ENCODE data around the gene HSD11B1L.

Gene HSD11B1L

GRCh38 chr19:5667751-5668271, 13.0 kb upstream of the HSD11B1L start:
- no peak for DNase-seq

- DNase-seq: no peak
Measured at GRCh38 chr19:5669212-5669611, 11.6 kb upstream of the HSD11B1L start.

GRCh38 chr19:5671600-5671999, 9.2 kb upstream of the HSD11B1L start:
- no peak for DNase-seq

GRCh38 chr19:5672708-5673459, 7.9 kb upstream of the HSD11B1L start:
- DNase-seq: no peak

GRCh38 chr19:5673752-5674151, 7.1 kb upstream of the HSD11B1L start:
- no peak for DNase-seq

GRCh38 chr19:5674714-5675113, 6.1 kb upstream of the HSD11B1L start:
- no peak for DNase-seq

GRCh38 chr19:5676105-5676771, 4.6 kb upstream of the HSD11B1L start:
- no peak for DNase-seq

GRCh38 chr19:5676772-5677105, 4.1 kb upstream of the HSD11B1L start:
- no peak for DNase-seq

GRCh38 chr19:5677136-5677535, 3.7 kb upstream of the HSD11B1L start:
- no peak for DNase-seq

- no peak for DNase-seq
Measured at GRCh38 chr19:5677580-5677979, 3.2 kb upstream of the HSD11B1L start.

GRCh38 chr19:5678071-5678718, 2.6 kb upstream of the HSD11B1L start:
- DNase-seq: no peak

GRCh38 chr19:5679289-5680083, 1.3 kb upstream of the HSD11B1L start:
- DNase-seq: no peak

- peak; percentile 30 for DNase-seq
Measured at GRCh38 chr19:5680084-5680436, 767 bp upstream of the HSD11B1L start.

GRCh38 chr19:5681391-5682106, 722 bp downstream of the HSD11B1L start:
- DNase-seq: no peak

GRCh38 chr19:5682107-5682482, 1.3 kb downstream of the HSD11B1L start:
- DNase-seq: no peak

GRCh38 chr19:5683177-5683886, 2.5 kb downstream of the HSD11B1L start:
- no peak for DNase-seq

- no peak for DNase-seq
Measured at GRCh38 chr19:5684694-5685430, 4.0 kb downstream of the HSD11B1L start.

GRCh38 chr19:5686326-5686646, 5.5 kb downstream of the HSD11B1L start:
- no peak for DNase-seq

- peak; percentile 86 for DNase-seq
Measured at GRCh38 chr19:5686647-5687359, 6.0 kb downstream of the HSD11B1L start.

GRCh38 chr19:5687360-5688198, 6.8 kb downstream of the HSD11B1L start:
- no peak for DNase-seq

Measured in kidney glomerular epithelial cell (primary cell).